Pons (tissue), 1 donor: ENCODE measurements around the gene NIT2.
"Not testable (repeated sequence)": the region's sequence is repeated elsewhere in the genome, so short reads cannot be mapped to it uniquely, and the experiment has no call there.

Experiments used
- DNase-seq: peaks from one replicate; pipeline ENCODE4 v3.0.0-alpha.2; 2016; ENCODE audit warnings: low spot score

NIT2 gene

DNA sequence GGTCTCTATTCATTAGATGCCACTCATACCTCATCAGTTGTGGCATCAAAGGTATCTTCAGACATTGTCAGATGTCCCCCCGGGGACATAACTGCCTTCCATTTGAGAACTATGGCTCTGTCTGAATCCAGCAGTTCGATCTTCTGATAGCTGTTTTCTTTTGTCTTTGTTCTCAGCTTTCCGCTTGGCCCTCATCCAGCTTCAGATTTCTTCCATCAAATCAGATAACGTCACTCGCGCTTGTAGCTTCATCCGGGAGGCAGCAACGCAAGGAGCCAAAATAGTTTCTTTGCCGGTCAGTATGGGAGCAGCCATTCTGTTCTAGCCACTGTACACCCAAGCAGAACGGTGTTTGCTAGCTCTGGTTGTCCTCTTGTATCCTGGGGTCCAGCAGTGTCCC, 4.4 kb downstream of the NIT2 start:
- DNase-seq = no peak

GRCh38 chr3:100339786-100340185, 5.2 kb downstream of the NIT2 start:
- no peak for DNase-seq

- no peak for DNase-seq
These were observed 6.0 kb downstream of the NIT2 start for GRCh38 chr3:100340527-100340926.

- no peak for DNase-seq
These were observed 14.2 kb downstream of the NIT2 start for GRCh38 chr3:100348727-100349126.

DNA sequence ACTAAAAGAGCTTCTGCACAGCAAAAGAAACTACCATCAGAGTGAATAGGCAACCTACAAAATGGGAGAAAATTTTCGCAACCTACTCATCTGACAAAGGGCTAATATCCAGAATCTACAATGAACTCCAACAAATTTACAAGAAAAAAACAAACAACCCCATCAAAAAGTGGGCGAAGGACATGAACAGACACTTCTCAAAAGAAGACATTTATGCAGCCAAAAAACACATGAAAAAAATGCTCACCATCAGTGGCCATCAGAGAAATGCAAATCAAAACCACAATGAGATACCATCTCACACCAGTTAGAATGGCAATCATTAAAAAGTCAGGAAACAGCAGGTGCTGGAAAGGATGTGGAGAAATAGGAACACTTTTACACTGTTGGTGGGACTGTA, 17.2 kb downstream of the NIT2 start:
- DNase-seq = not testable (repeated sequence)

GRCh38 chr3:100352296-100353231, 18.0 kb downstream of the NIT2 start:
- DNase-seq = no peak

GRCh38 chr3:100354850-100355249, 20.3 kb downstream of the NIT2 start:
- no peak for DNase-seq

DNA sequence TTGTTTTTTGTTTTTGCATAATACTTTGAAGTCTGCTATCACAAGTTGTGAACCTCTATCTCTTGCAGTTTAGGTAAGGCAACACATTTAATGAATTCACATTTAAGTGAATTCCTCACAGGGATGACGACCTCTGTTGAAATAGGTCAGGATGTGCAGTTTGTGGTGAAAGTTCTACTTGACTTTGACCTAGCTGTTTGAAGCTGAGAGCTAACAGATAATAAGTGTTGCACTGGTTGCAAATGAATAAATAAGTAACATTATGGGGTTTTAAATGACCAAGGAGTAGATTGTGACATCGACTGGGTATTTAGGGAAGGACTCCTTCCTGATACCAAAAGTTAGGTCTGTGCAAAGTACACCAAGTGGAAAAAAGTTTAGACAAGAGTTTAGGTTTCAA, 23.9 kb downstream of the NIT2 start:
- no peak for DNase-seq

- DNase-seq = no peak
These were observed 24.5 kb downstream of the NIT2 start for GRCh38 chr3:100359035-100359434.

GRCh38 chr3:100360757-100361496, 26.4 kb downstream of the NIT2 start:
- DNase-seq = no peak

DNA sequence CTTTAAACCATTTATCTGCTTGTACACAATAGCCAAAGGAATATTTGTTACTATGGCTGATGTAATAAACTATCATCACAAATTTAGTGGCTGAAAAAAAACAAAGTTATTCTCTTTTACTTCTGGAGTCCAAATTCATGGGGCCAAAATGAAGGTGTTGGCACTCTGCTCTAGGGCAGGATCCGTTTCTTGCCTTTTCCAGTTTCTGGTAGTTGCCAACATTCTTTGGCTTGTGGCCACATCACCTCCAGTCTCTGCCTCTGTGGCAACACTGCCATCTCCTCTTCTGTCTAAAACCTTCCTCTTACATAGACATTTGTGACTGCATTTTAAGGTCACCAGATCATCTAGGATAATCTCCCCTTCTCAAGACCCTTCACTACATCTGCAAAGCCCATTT, 27.3 kb downstream of the NIT2 start:
- no peak for DNase-seq

GRCh38 chr3:100364421-100364820, 29.9 kb downstream of the NIT2 start:
- DNase-seq = no peak

- no peak for DNase-seq
These were observed 31.9 kb downstream of the NIT2 start for GRCh38 chr3:100366424-100366823.

GRCh38 chr3:100368441-100368840, 33.9 kb downstream of the NIT2 start:
- DNase-seq = no peak

DNA sequence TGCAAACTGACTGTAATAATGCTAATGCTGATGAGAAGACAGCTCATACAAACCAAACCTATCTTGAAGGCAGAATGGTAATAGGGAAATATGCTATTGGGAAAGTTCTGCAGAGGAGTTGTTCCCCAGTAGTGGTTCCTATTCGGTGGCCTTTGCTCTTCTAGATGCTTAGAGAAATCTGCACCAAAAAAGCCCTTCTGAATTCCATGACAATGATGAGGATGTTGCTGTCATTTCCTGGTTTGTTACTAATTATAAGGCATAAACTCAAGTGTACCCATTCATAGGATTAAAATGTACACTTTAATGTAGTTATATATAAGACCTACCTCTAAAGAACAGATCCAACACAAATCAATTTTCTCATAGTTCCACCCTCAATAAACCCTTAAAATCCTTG, 36.2 kb downstream of the NIT2 start:
- DNase-seq = no peak

DNA sequence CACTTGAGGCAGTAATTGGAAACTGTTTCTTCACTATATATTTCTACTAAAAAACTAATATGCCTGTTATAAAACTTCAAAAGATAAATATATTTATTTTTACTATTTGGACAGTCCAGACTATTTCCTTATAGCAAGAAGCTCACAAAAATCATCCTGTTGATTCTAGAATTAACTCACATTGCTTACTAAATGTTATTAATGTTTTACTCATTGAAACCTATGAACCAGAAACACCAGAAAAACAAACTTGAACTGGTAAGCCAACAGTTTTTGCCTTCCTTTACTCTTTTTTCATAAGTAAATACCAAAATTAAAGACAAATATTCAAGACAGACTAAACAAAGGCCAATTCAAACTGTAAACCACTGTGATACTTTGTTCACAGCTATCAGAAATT, 40.0 kb downstream of the NIT2 start:
- DNase-seq = no peak

- no peak for DNase-seq
These were observed 41.7 kb downstream of the NIT2 start for GRCh38 chr3:100376301-100376700.

DNA sequence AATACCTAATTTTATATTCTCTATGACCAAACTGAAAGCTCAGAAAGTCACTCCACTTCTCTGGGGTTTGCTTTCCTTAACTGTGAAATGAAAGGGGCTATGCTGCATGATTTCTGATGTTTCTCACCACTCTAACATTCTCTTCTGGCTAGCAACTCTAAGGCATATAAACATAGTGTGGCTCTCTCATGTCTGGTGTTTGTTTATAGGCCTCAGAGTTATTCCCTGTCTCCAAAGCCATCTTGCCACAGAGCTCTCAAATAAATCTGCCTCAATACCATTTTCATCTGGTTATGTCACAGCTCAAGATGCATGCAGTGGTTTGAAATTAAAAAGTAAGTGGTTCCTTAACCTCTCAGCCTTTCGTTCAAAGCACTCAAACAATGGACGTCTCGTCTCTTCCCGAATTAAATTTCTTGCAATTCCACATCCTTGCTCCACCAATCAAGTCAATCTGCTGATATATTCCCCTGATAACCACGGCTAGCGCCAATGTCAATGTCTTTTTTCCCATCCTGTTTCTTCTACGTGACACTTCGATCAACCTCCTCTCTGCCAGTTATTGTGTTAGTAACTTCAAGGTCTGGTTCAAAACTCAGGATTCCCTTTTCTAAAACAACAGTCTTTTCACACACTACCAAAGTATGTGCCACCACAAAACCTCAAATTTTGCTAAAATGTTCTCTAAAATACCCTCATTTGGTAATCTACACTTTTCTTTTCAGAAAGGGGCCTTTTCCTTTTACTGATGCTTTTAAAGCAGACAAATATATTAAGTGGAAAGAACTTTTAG, 50.4 kb downstream of the NIT2 start:
- no peak for DNase-seq

DNA sequence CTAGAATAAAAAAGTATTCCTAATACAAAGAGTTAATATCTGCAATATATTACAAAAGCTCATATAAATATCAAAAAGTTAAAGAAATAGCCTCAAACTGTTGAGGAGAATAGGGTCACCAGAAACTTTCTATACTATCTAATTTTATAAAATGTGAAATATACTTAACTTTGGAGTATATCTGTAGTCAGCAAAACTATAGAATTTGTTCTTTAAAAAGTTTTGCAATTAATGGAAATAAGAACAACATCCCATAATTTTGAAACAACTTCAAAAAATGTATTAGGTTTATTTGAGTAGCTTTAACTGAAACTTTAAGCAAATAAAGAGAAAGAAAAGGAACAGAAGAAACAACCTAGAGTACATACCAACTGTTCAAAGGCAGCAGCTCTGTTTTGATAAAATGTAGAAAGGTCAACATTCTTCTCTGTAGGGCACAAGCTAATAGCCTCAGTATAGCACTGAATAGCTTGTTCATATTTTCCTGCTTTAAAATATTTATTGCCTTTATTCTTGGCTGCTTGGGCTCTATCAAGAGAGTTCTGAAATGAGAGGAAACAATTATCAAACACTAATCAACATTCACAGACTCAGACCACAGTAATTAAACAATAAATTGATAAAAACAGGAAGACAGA, 52.0 kb downstream of the NIT2 start:
- DNase-seq = no peak

- DNase-seq = no peak
These were observed 54.5 kb downstream of the NIT2 start for GRCh38 chr3:100389025-100389424.

- no peak for DNase-seq
These were observed 61.3 kb downstream of the NIT2 start for GRCh38 chr3:100395679-100396431.
